HG03066 (cell line): Measurements from ENCODE around the gene DPY19L1.
"Not testable (repeated sequence)": the region's sequence is repeated elsewhere in the genome, so short reads cannot be mapped to it uniquely, and the experiment has no call there.

Experiments
- ATAC-seq: cut with Tn5 transposase; IDR thresholded peaks from one replicate; pipeline ENCODE4 v1.9.1; 2021; ENCODE audit warnings: low read depth; ENCODE audit not compliant: unreplicated experiment

DPY19L1 gene

DNA sequence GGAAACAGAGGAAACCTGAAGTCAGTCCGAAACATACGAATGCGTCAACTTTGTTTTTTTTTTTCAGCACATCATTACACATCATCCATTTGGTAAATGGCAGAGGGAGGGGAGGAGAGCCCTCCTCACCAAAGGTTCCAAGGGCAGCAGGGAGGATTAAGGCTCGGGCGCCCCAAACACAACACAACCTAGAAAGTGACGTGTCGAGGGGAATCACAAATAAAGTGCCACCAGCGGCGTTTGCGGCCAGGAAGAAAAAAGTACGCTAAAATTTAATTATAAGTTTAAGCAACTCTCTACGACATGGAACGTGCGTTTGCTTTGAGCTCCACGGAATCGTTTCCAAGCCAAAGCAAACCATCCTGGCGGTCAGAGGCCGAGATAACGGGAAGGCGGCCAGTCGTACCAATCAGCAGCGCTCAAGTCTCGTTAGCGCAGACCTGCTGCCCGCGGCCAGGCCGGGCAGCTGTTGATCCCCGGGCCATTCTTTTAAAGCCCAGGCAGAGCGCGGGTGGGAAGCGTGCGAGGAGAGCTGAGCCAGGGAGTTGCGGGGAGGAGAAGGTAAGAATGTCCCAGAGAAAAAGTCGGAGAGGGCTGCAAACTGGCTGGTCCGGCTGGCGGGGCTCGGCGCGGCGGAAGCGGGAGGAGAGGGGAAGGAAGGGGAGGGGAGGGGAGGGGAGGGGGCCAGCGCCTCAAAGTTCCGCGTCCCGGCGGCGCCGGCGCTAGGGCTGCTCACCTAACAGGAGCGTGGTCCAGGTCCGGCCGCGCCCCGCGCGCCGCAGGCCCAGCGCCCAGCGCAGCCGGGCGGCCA lies 719 bp downstream of the DPY19L1 start:
- peak; percentile 8 for ATAC-seq

- ATAC-seq: no peak
Observed at GRCh38 chr7:35035511-35035961, 1.7 kb downstream of the DPY19L1 start.

DNA sequence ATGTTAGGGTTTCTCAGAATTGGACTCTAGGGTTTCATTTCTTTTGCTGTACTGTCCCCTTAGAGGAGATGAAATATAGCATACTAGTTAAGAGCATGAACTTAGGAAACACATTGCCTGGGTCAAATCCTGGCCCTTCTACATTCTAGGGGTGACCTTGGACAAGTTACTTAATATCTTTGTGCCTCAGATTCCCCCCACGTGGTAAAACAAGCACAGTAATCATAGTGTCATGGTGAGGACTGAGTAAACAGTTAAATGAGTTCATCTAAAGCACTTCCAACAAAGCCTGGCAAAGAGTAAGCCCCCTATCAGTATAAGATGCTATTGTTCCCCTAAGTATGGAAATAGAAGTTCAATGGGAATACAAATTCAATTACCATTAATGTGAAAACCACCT lies 5.1 kb downstream of the DPY19L1 start:
- no peak for ATAC-seq

DNA sequence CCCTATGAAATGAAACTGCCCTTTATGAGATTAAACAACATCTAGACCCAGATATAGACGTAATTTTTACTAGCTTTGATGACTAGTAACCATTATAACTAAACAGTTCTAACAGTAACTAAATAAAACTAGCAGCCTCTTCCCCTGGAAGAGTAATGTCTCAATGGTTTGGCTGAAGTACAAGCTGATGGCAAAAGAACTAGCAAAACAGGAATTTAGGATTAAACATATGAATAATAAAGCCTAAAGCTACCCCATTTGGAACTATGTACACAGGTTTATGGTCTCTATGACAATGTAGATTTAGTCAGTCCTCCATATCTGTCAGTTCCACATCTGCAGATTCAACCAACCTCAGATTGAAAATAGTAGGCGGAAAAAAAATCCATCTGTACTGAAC lies 6.4 kb downstream of the DPY19L1 start:
- ATAC-seq: no peak

DNA sequence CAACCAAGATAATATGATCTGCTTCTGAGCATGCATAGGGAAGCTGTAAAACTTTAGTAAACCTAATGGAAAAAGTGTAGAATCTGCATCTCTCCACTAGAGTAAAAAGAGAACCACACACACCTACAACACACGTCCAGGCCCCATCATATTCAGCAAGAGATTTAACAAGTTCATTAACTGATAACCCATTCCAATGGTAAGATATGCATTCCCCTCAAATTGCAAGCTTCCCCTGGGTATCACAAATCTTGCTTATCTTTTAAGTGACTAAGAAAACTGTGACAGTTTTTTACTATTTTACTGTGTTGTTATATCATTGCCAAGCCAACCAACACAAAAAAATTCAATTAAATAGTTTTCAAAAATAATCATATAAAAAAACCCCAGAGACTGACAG lies 8.0 kb downstream of the DPY19L1 start:
- no peak for ATAC-seq

- ATAC-seq: no peak
Observed at GRCh38 chr7:35026150-35026549, 11.1 kb downstream of the DPY19L1 start.

DNA sequence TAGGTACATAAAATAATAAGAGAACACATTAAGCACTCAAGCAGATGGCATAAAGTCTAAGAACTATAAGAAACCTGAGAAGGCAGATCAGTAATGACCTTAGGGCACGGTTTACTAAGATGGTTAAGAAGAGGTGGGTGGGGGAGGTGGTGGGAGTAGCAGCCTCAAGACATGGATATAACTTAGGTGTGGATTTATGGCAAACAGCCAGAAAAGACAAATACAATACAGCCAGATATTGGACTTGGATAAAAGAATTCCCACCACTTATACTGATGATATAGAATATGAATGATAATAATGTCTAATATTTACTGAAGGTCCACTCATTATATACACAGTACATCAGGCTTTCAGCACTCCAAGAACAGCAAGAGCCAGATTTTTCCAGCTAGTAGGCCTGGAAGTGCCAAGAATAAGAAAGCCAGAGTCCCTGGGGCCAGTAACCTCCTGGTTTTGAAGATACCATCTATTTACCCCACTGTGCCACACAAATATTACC lies 11.9 kb downstream of the DPY19L1 start:
- no peak for ATAC-seq

DNA sequence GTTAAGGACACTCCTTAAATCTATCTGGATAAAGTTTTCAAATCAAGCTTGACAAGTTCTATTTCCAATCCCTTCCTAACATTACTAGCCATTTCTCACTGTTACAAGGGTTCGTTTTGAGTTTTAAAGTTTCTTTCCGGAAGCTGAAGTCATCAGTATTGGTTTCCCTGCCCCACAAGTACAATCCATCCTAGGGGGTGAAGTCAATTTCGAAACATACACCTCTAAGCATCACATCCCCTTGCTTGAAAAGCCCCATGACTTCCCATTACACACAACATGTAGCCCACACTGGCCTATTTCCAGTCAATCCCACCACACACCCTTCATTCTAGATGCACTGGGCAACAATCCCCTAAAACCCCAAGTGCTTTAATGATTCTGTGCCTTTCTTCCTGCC lies 13.0 kb downstream of the DPY19L1 start:
- ATAC-seq: no peak

- no peak for ATAC-seq
Observed at GRCh38 chr7:35022725-35023124, 14.6 kb downstream of the DPY19L1 start.

- no peak for ATAC-seq
Observed at GRCh38 chr7:35021445-35021844, 15.8 kb downstream of the DPY19L1 start.

DNA sequence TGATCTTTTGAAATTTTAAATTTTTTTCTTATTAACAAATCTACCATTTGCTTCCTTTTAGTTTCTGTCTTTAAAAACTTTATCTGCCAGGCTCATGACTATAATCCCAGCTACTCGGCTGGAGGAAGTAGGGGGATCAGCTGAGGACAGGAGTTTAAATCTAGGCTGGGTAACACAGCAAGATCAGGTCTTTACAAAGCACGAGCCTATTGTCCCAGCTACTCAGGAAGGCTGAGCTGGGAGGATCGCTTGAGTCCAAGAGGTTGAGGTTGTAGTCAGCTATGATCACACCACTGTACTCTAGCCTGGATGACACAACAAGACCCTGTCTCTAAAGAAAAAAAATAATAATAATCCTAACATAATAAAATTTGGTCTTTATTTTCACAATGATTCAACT lies 17.5 kb downstream of the DPY19L1 start:
- no peak for ATAC-seq

- no peak for ATAC-seq
Observed at GRCh38 chr7:35019179-35019729, 18.0 kb downstream of the DPY19L1 start.

DNA sequence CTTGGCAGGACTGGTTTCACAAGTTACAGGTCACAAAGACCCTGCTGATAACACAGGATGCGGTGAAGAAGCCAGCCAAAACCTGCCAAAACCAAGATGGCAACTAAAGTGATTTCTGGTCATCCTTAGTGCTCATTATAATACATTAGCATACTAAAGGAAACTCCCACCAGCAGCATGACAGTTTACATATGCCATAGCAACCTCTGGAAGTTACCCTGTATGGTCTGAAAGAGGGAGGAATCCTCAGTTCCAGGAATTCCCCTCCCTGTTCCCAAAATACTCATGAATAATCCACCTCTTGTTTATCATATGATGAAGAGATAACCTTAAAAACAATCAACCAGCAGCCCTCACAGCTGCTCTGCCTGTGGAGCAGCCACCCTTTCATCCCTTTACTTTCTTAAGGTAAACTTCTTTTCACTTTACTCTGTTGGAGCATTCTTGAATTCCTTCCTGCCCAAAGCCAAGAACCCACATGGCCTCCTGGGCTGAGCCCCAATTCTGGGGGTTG lies 21.9 kb downstream of the DPY19L1 start:
- ATAC-seq: no peak

- no peak for ATAC-seq
Observed at GRCh38 chr7:35012160-35012559, 25.1 kb downstream of the DPY19L1 start.

DNA sequence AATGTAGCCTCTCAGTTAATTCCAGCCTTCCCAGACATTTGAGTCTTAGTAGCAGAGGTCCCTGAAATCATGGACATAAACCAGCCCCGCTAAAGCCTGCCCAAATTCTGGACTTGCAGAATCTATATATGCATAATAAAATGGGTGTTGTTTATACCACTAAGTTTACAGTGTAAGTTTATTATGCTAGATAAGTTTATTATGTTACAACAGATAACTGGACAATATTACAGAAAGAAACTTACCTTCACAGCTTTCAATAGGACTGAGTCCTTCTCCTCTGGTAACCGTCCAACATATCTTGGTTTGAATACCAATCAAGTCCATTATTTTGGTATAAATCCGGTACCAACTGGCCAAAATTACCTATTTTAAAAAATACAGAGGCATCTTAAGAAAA lies 26.2 kb downstream of the DPY19L1 start:
- ATAC-seq: no peak

DNA sequence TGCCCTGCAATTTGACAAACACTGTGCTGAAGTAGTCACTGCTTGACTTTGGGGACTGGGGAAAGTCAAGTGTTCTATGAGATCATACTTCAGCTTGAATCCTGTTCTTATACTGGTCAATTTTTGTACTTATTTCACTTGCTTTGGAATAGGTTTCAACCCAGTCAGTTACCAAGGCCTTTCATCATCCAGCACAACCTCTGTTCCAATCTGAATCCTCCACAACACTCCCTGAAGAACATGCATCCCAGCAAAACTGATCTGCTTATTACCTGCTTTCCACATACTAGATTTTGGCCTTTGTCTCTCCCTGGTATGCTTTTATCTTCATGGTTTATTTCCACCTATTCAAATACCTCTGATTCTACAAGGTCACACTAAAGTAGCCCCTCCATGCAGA lies 29.5 kb downstream of the DPY19L1 start:
- ATAC-seq: no peak

GRCh38 chr7:35004531-35005095 lies 32.7 kb downstream of the DPY19L1 start:
- ATAC-seq: no peak

DNA sequence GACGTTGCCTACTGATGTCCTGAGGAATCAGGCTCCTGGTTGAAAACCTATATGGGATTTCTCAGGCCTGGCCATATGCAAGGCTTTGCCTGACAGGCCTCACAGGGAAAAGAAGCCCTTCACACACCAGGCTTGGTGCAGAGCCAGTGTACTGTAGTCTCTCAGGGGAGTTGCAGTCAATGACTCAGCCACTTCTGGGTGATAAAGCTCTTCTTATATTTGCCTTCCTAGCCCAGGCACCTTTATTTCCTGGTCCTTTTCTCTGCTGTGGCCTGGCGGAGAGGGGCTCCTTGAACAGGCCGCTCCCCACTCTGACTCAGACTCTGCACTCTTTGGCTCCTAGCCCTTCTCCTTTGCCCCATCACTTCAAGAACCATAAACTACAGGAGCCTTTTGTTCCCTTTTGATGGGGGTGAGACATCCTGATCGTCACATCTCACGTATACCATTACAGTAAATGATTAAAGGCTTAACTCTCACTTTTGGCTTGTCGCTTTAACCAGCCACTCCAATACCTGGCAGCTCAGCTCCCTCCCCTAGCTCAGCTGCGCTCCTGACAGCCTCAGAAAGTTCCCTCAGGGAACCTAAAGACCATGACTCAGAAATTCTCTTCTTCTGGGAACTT lies 33.5 kb downstream of the DPY19L1 start:
- ATAC-seq: no peak

GRCh38 chr7:35003177-35003650 lies 34.1 kb downstream of the DPY19L1 start:
- not testable (repeated sequence) for ATAC-seq

DNA sequence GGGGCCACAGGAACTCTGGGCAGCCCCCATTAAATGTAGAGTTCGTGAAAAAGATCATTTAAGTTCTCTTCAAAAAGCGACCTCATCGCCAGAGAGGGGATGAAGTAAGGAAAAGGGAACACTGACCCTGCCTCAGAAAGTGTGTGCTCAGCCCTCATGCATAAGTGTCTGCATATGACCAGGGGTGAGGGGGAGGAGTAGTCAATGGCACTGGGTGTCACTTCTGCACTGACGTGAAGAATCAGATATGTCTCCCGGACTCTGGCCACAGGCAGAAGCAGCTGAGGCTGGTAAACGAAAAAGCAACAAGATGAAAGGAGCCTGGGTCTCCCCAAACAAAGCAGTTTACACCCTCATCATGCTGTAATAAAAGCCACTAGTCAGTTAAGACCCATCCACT lies 39.0 kb downstream of the DPY19L1 start:
- ATAC-seq: not testable (repeated sequence)
